OCI-LY3 (cell line): ENCODE measurements around the gene SYF2.

Experiments used
- H2AFZ ChIP-seq: fragments of 200-600, 300-600 bp; shearing (Covaris generic); 2 replicates; pipeline ENCODE4 v1.6.0; 2014; ENCODE audit warnings: antibody characterized with exemption, low read depth, low read length
- H3K27ac ChIP-seq: fragments of 200-600, 300-600 bp; sonication (generic); 2 replicates; pipeline ENCODE4 v1.5.1; 2014; ENCODE audit warnings: mild to moderate bottlenecking, low read length, moderate library complexity, mixed read lengths
- H3K27me3 ChIP-seq: fragments of 200-600, 300-600 bp; sonication (generic); 2 replicates; pipeline ENCODE4 v1.6.1; 2014; ENCODE audit warnings: low read depth, low read length, mixed read lengths
- H3K36me3 ChIP-seq: fragments of 200-600, 300-600 bp; sonication (generic); replicated peaks from 2 replicates; pipeline ENCODE3; 2014; ENCODE audit warnings: low read depth, low read length, mixed read lengths
- H3K4me1 ChIP-seq: fragments of 300-600, 200-600 bp; sonication (generic); 2 replicates; pipeline ENCODE4 v1.6.1; 2014; ENCODE audit warnings: low read length, mixed read lengths
- H3K4me2 ChIP-seq: fragments of 200-600, 300-600 bp; sonication (generic); 2 replicates; pipeline ENCODE4 v1.6.1; 2014; ENCODE audit warnings: low read length, mixed read lengths
- H3K4me3 ChIP-seq: fragments of 300-600, 200-600 bp; sonication (generic); 2 replicates; pipeline ENCODE4 v1.5.1; 2014; ENCODE audit warnings: antibody characterized with exemption, mild to moderate bottlenecking, low read length, moderate library complexity
- H3K79me2 ChIP-seq: fragments of 300-600, 200-600 bp; shearing (Covaris generic); 2 replicates; pipeline ENCODE4 v1.6.1; 2014; ENCODE audit warnings: mild to moderate bottlenecking, low read length, mixed read lengths
- H3K9ac ChIP-seq: fragments of 300-600, 200-600 bp; shearing (Covaris generic); 2 replicates; pipeline ENCODE4 v1.6.0; 2014; ENCODE audit warnings: mild to moderate bottlenecking, low read length, moderate library complexity
- H3K9me3 ChIP-seq: fragments of 200-600, 300-600 bp; shearing (Covaris generic); 2 replicates; pipeline ENCODE4 v1.6.1; 2014; ENCODE audit warnings: low read length, mixed read lengths; ENCODE audit not compliant: insufficient read depth
- H4K20me1 ChIP-seq: fragments of 200-600, 300-600 bp; sonication (generic); 2 replicates; pipeline ENCODE4 v1.6.1; 2016; ENCODE audit warnings: low read length, mixed read lengths; ENCODE audit not compliant: insufficient read depth
- EZH2phosphoT487 ChIP-seq: fragments of 200-600 bp; shearing (Covaris generic); IDR thresholded peaks from 2 replicates; pipeline ENCODE4 v1.6.1; 2018; ENCODE audit warnings: antibody characterized with exemption, mixed run types, low read depth
- TF ChIP-seq, protein P1 (sequence below): fragments of 200-600, 300-600 bp; sonication (generic); IDR thresholded peaks from 2 replicates; pipeline ENCODE4 v1.5.1; 2014; ENCODE audit warnings: antibody characterized with exemption, low read length, low read depth

The SYF2 gene

GRCh38 chr1:25208561-25209222 is 23.6 kb downstream of the SYF2 start:
- no peaks in the 10 kb centered on the region for H3K9me3 ChIP-seq
- no peak overlapping the region for H2AFZ ChIP-seq
- H3K9ac ChIP-seq, result no peak overlapping the region
- no peaks in the 10 kb centered on the region for H3K36me3 ChIP-seq
- no peaks in the 10 kb centered on the region for H4K20me1 ChIP-seq
- H3K27me3 ChIP-seq, result no peaks in the 10 kb centered on the region
- H3K4me3 ChIP-seq, result no peak overlapping the region
- no peak overlapping the region for H3K4me2 ChIP-seq
- no peaks in the 10 kb centered on the region for H3K79me2 ChIP-seq
- TF ChIP-seq EZH2phosphoT487, result no peak
- TF ChIP-seq, protein P1, sequence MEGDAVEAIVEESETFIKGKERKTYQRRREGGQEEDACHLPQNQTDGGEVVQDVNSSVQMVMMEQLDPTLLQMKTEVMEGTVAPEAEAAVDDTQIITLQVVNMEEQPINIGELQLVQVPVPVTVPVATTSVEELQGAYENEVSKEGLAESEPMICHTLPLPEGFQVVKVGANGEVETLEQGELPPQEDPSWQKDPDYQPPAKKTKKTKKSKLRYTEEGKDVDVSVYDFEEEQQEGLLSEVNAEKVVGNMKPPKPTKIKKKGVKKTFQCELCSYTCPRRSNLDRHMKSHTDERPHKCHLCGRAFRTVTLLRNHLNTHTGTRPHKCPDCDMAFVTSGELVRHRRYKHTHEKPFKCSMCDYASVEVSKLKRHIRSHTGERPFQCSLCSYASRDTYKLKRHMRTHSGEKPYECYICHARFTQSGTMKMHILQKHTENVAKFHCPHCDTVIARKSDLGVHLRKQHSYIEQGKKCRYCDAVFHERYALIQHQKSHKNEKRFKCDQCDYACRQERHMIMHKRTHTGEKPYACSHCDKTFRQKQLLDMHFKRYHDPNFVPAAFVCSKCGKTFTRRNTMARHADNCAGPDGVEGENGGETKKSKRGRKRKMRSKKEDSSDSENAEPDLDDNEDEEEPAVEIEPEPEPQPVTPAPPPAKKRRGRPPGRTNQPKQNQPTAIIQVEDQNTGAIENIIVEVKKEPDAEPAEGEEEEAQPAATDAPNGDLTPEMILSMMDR, result no peak
- H3K4me1 ChIP-seq, result no peaks in the 10 kb centered on the region
- H3K27ac ChIP-seq, result no peak overlapping the region

- Histone ChIP-seq H2AFZ (no peak overlapping the region), H3K4me2 (no peak overlapping the region), H3K9ac (no peak overlapping the region), H3K4me1 (no peaks in the 10 kb centered on the region), H3K36me3 (no peaks in the 10 kb centered on the region), H4K20me1 (no peaks in the 10 kb centered on the region), H3K27me3 (no peaks in the 10 kb centered on the region), H3K4me3 (no peak overlapping the region), H3K79me2 (no peaks in the 10 kb centered on the region), H3K9me3 (no peaks in the 10 kb centered on the region), H3K27ac (no peak overlapping the region)
- TF ChIP-seq, protein P1, result no peak
- no peak for TF ChIP-seq EZH2phosphoT487
These were observed 24.2 kb downstream of the SYF2 start for GRCh38 chr1:25208092-25208491.

DNA sequence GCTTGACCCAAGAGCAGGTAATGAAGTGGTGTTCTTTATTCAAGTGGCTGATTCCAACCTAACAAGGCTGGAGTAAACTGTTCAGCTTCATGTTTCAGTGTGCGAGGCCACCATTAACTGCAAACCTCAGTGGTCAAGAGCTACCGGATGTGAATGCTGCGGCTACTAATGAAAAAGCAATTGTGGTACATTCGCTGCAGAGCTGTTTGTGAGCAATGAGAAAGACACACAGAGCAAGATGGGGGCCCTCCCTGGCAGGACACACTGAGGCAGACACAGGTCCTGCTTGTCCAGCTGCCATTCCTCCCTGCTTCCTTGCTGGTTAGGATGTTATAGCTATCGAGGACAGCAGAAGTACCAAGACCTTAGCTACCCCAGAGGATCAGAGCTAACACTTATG is 26.1 kb downstream of the SYF2 start:
- no peaks in the 10 kb centered on the region for H3K36me3 ChIP-seq
- no peaks in the 10 kb centered on the region for H4K20me1 ChIP-seq
- H3K9ac ChIP-seq, result no peak overlapping the region
- H3K79me2 ChIP-seq, result no peaks in the 10 kb centered on the region
- no peak for TF ChIP-seq EZH2phosphoT487
- TF ChIP-seq, protein P1, result no peak
- H3K9me3 ChIP-seq, result no peaks in the 10 kb centered on the region
- H3K4me3 ChIP-seq, result no peak overlapping the region
- no peak overlapping the region for H2AFZ ChIP-seq
- H3K27ac ChIP-seq, result no peak overlapping the region
- H3K4me1 ChIP-seq, result no peaks in the 10 kb centered on the region
- no peak overlapping the region for H3K4me2 ChIP-seq
- no peaks in the 10 kb centered on the region for H3K27me3 ChIP-seq

GRCh38 chr1:25205786-25206185 is 26.5 kb downstream of the SYF2 start:
- Histone ChIP-seq H3K4me2 (no peak overlapping the region), H2AFZ (no peak overlapping the region), H3K9me3 (no peaks in the 10 kb centered on the region), H3K9ac (no peak overlapping the region), H3K27me3 (no peaks in the 10 kb centered on the region), H3K27ac (no peak overlapping the region), H4K20me1 (no peaks in the 10 kb centered on the region), H3K79me2 (no peaks in the 10 kb centered on the region), H3K4me1 (no peaks in the 10 kb centered on the region), H3K4me3 (no peak overlapping the region), H3K36me3 (no peaks in the 10 kb centered on the region)
- TF ChIP-seq, protein P1, result no peak
- no peak for TF ChIP-seq EZH2phosphoT487
